ENCODE results near the gene EEF2K. TPM values are rescaled to one million over a fixed set of nuclear protein-coding genes. Genes with fewer than 3 reads are reported as not detected.

EEF2K gene
- total RNA-seq, 1 experiment from 2014 or later = 31.8 TPM

GRCh38 chr16:22210854-22211253, 4.8 kb downstream of the EEF2K start:
- Mint-ChIP-seq H3K27ac (ENCODE audit: unreplicated experiment) (no peak overlapping the region), H3K4me1 (ENCODE audit: low read depth, unreplicated experiment) (peaks cover 38% of the 10 kb centered on the region), H3K36me3 (ENCODE audit: insufficient read depth, unreplicated experiment) (peaks cover 20% of the 10 kb centered on the region), H3K4me3 (ENCODE audit: low read depth, unreplicated experiment) (no peak overlapping the region), H3K27me3 (ENCODE audit: unreplicated experiment) (no peaks in the 10 kb centered on the region), H3K9me3 (ENCODE audit: low read depth, unreplicated experiment) (no peaks in the 10 kb centered on the region)
- DNase-seq = no peak
- TF ChIP-seq, protein P1, sequence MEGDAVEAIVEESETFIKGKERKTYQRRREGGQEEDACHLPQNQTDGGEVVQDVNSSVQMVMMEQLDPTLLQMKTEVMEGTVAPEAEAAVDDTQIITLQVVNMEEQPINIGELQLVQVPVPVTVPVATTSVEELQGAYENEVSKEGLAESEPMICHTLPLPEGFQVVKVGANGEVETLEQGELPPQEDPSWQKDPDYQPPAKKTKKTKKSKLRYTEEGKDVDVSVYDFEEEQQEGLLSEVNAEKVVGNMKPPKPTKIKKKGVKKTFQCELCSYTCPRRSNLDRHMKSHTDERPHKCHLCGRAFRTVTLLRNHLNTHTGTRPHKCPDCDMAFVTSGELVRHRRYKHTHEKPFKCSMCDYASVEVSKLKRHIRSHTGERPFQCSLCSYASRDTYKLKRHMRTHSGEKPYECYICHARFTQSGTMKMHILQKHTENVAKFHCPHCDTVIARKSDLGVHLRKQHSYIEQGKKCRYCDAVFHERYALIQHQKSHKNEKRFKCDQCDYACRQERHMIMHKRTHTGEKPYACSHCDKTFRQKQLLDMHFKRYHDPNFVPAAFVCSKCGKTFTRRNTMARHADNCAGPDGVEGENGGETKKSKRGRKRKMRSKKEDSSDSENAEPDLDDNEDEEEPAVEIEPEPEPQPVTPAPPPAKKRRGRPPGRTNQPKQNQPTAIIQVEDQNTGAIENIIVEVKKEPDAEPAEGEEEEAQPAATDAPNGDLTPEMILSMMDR (IDR thresholded peaks at IDR 0.05; ENCODE audit: unreplicated experiment) = no peak
- BruUV-seq (replicated peaks) = no TSS peak
- CTCF ChIA-PET = no interaction called here
- intact Hi-C loops (cut with micrococcal nuclease; ENCODE audit: unreplicated experiment) = no loop called here

GRCh38 chr16:22213236-22213635, 7.2 kb downstream of the EEF2K start:
- Mint-ChIP-seq H3K27me3 (ENCODE audit: unreplicated experiment) (no peaks in the 10 kb centered on the region), H3K4me1 (ENCODE audit: low read depth, unreplicated experiment) (peaks cover 27% of the 10 kb centered on the region), H3K36me3 (ENCODE audit: insufficient read depth, unreplicated experiment) (peaks cover 4% of the 10 kb centered on the region), H3K9me3 (ENCODE audit: low read depth, unreplicated experiment) (no peaks in the 10 kb centered on the region), H3K27ac (ENCODE audit: unreplicated experiment) (no peak overlapping the region), H3K4me3 (ENCODE audit: low read depth, unreplicated experiment) (no peak overlapping the region)
- BruUV-seq (replicated peaks) = no TSS peak
- TF ChIP-seq, protein P1 (IDR thresholded peaks at IDR 0.05; ENCODE audit: unreplicated experiment) = no peak
- intact Hi-C loops (cut with micrococcal nuclease; ENCODE audit: unreplicated experiment) = no loop called here
- CTCF ChIA-PET = no interaction called here
- no peak for DNase-seq

DNA sequence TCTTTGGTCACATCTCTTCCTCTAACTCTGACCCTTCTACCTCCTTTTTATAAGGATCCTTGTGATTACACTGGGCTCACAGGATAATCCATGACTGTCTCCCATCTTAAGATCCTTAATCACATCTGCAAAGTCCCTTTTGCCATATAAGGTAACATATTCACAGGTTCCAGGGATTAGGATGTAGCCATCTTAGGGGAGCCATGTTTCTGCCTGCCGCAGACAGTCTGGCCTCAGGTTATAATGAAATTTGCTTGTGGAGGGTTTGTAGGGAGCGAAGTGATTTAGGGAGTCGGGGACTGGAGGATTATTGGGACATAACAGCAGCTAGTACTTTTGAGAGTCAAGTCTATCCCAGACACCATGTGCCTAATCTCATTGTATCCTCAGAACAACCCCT, 7.7 kb downstream of the EEF2K start:
- Mint-ChIP-seq H3K9me3 (ENCODE audit: low read depth, unreplicated experiment) (no peaks in the 10 kb centered on the region), H3K27me3 (ENCODE audit: unreplicated experiment) (no peaks in the 10 kb centered on the region), H3K4me3 (ENCODE audit: low read depth, unreplicated experiment) (no peak overlapping the region), H3K36me3 (ENCODE audit: insufficient read depth, unreplicated experiment) (peaks cover 4% of the 10 kb centered on the region), H3K27ac (ENCODE audit: unreplicated experiment) (no peak overlapping the region), H3K4me1 (ENCODE audit: low read depth, unreplicated experiment) (peaks cover 25% of the 10 kb centered on the region)
- CTCF ChIA-PET = no interaction called here
- intact Hi-C loops (cut with micrococcal nuclease; ENCODE audit: unreplicated experiment) = no loop called here
- TF ChIP-seq, protein P1 (IDR thresholded peaks at IDR 0.05; ENCODE audit: unreplicated experiment) = no peak
- no TSS peak for BruUV-seq (replicated peaks)
- DNase-seq = no peak

- intact Hi-C loops (cut with micrococcal nuclease; ENCODE audit: unreplicated experiment) = no loop called here
- CTCF ChIA-PET = no interaction called here
- H3K27ac Mint-ChIP-seq (ENCODE audit: unreplicated experiment) = no peak overlapping the region
- H3K4me1 Mint-ChIP-seq (ENCODE audit: low read depth, unreplicated experiment) = peaks cover 25% of the 10 kb centered on the region
- no TSS peak for BruUV-seq (replicated peaks)
- no peak overlapping the region for H3K4me3 Mint-ChIP-seq (ENCODE audit: low read depth, unreplicated experiment)
- H3K36me3 Mint-ChIP-seq (ENCODE audit: insufficient read depth, unreplicated experiment) = peaks cover 4% of the 10 kb centered on the region
- H3K9me3 Mint-ChIP-seq (ENCODE audit: low read depth, unreplicated experiment) = no peaks in the 10 kb centered on the region
- H3K27me3 Mint-ChIP-seq (ENCODE audit: unreplicated experiment) = no peaks in the 10 kb centered on the region
- TF ChIP-seq, protein P1 (IDR thresholded peaks at IDR 0.05; ENCODE audit: unreplicated experiment) = no peak
- no peak for DNase-seq
Observed at GRCh38 chr16:22214402-22214801, 8.3 kb downstream of the EEF2K start.
